GM12873 (cell line): ENCODE data around the gene ZNF181.

Experiments
- CTCF ChIP-seq: IDR thresholded peaks from 2 replicates; pipeline ENCODE4 v1.5.1; 2012; ENCODE audit warnings: low read depth, mild to moderate bottlenecking, moderate library complexity, low read length, control low read depth; ENCODE audit not compliant: insufficient read depth; ENCODE audit errors: missing control alignments

Gene ZNF181

GRCh38 chr19:34731964-34732363 lies 2.1 kb upstream of the ZNF181 start:
- TF ChIP-seq CTCF: no peak

- TF ChIP-seq CTCF: no peak
Observed at GRCh38 chr19:34732612-34733211, 1.3 kb upstream of the ZNF181 start.

GRCh38 chr19:34733266-34733745 lies 737 bp upstream of the ZNF181 start:
- no peak for TF ChIP-seq CTCF

- TF ChIP-seq CTCF: no peak
Observed at GRCh38 chr19:34734537-34735103, 577 bp downstream of the ZNF181 start.

GRCh38 chr19:34744896-34745690 lies 11.1 kb downstream of the ZNF181 start:
- TF ChIP-seq CTCF: no peak

- TF ChIP-seq CTCF: no peak
Observed at GRCh38 chr19:34757441-34757840, 23.4 kb downstream of the ZNF181 start.

GRCh38 chr19:34759218-34759917 lies 25.3 kb downstream of the ZNF181 start:
- TF ChIP-seq CTCF: no peak
